GM23338 (cell line): ENCODE data around the gene FOXP1. TPM values are rescaled to one million over a fixed set of nuclear protein-coding genes. Genes with fewer than 3 reads are reported as not detected.

Source experiments
- ATAC-seq: fragments of 200-7000 bp; cut with Tn5 transposase; 3 replicates; pipeline ENCODE4 v1.9.1; 2020
- DNase-seq: peaks from one replicate; pipeline ENCODE4 v3.0.0-alpha.2; 2015; ENCODE audit warnings: low spot score
- H2AFZ ChIP-seq: fragments of 200-600 bp; sonication (generic); 2 replicates; pipeline ENCODE4 v1.8.0; 2016; ENCODE audit warnings: antibody characterized with exemption, mild to moderate bottlenecking, moderate library complexity
- H3F3A ChIP-seq: fragments of 200-600 bp; sonication (generic); replicated peaks from 2 replicates; pipeline ENCODE4 v1.8.0; 2017; ENCODE audit warnings: antibody characterized with exemption, mixed run types, low read depth
- H3K27ac ChIP-seq: fragments of 200-600 bp; sonication (generic); 2 replicates; pipeline ENCODE4 v1.6.1; 2016; ENCODE audit warnings: low read depth
- H3K27me3 ChIP-seq: fragments of 200-600 bp; sonication (generic); 2 replicates; pipeline ENCODE4 v1.8.0; 2016; ENCODE audit warnings: mild to moderate bottlenecking, mixed run types, moderate library complexity; ENCODE audit not compliant: insufficient read depth
- H3K36me3 ChIP-seq: fragments of 200-600 bp; sonication (generic); 2 replicates; pipeline ENCODE4 v1.8.0; 2016; ENCODE audit warnings: mild to moderate bottlenecking; ENCODE audit not compliant: insufficient read depth
- H3K4me1 ChIP-seq: fragments of 200-600 bp; sonication (generic); 2 replicates; pipeline ENCODE4 v1.8.0; 2016; ENCODE audit warnings: mild to moderate bottlenecking, moderate library complexity; ENCODE audit not compliant: insufficient read depth
- H3K4me2 ChIP-seq: fragments of 200-600 bp; sonication (generic); 2 replicates; pipeline ENCODE4 v1.7.1; 2017; ENCODE audit warnings: mixed run types
- H3K4me3 ChIP-seq: fragments of 200-600 bp; sonication (generic); 2 replicates; pipeline ENCODE4 v1.6.1; 2016; ENCODE audit warnings: mixed run types
- H3K79me2 ChIP-seq: fragments of 200-600 bp; sonication (generic); replicated peaks from 2 replicates; pipeline ENCODE4 v1.8.0; 2017; ENCODE audit warnings: mild to moderate bottlenecking; ENCODE audit not compliant: insufficient read depth
- H3K9me2 ChIP-seq: fragments of 200-600 bp; sonication (generic); 2 replicates; pipeline ENCODE4 v1.8.0; 2017; ENCODE audit not compliant: insufficient read depth
- H4K20me1 ChIP-seq: fragments of 200-600 bp; sonication (generic); replicated peaks from 2 replicates; pipeline ENCODE4 v1.8.0; 2017; ENCODE audit warnings: mild to moderate bottlenecking; ENCODE audit not compliant: insufficient read depth
- H3K27ac Mint-ChIP-seq: 2 replicates; pipeline ENCODE4 v1.8.0; 2020; ENCODE audit warnings: inconsistent platforms, mild to moderate bottlenecking, moderate library complexity, mixed read lengths
- H3K27me3 Mint-ChIP-seq: 3 replicates; pipeline ENCODE4 v1.8.0; 2022; ENCODE audit warnings: low read depth, mild to moderate bottlenecking, moderate library complexity, mixed read lengths, inconsistent platforms; ENCODE audit not compliant: insufficient read depth, poor library complexity
- H3K36me3 Mint-ChIP-seq: 3 replicates; pipeline ENCODE4 v1.8.0; 2021; ENCODE audit warnings: low read depth, mild to moderate bottlenecking, inconsistent platforms, moderate library complexity, mixed read lengths
- H3K4me1 Mint-ChIP-seq: 3 replicates; pipeline ENCODE4 v1.8.0; 2020; ENCODE audit warnings: mild to moderate bottlenecking, inconsistent platforms, mixed read lengths
- H3K4me3 Mint-ChIP-seq: 3 replicates; pipeline ENCODE4 v1.8.0; 2021; ENCODE audit warnings: moderate library complexity, mild to moderate bottlenecking, inconsistent platforms, mixed read lengths
- H3K9me3 Mint-ChIP-seq: 3 replicates; pipeline ENCODE4 v1.8.0; 2020; ENCODE audit warnings: moderate library complexity, mild to moderate bottlenecking, inconsistent platforms, mixed read lengths
- ETS1 ChIP-seq: IDR thresholded peaks from 2 replicates; pipeline ENCODE4 v1.6.1; 2016; ENCODE audit warnings: antibody characterized with exemption
- STAT1 ChIP-seq: IDR thresholded peaks from one replicate; pipeline ENCODE4 v1.6.1; 2016; ENCODE audit warnings: antibody characterized with exemption; ENCODE audit not compliant: unreplicated experiment
- ZNF331 ChIP-seq: fragments of 250-450 bp; sonication (Bioruptor Pico); IDR thresholded peaks from 2 replicates; pipeline ENCODE4 v1.5.0; 2020; ENCODE audit warnings: low read depth, mild to moderate bottlenecking, moderate library complexity
- ZNF462 ChIP-seq: fragments of 250-450 bp; sonication (Bioruptor Pico); IDR thresholded peaks from 2 replicates; pipeline ENCODE4 v1.5.0; 2020; ENCODE audit warnings: mild to moderate bottlenecking, moderate library complexity
- polyA plus RNA-seq: library from polyadenylated mRNA; unstranded; fragments of >200 nt; fragmentation: Nextera tagmentation; extraction: Ambion mirVana; gene quantifications from 2 replicates; pipeline ENCODE4 v1.2.1, GENCODE V29; 2016
- total RNA-seq: library from RNA; depleted of rRNA; stranded (reverse); fragments of >200 nt; shearing (Covaris generic); gene quantifications from 2 replicates; pipeline ENCODE4 v1.2.3, GENCODE V29; 2014

The FOXP1 gene
- total and polyA plus RNA-seq, 2 experiments from 2014 or later = 32.9 to 35.5 TPM

- Histone ChIP-seq H3K79me2 (0 out of 2 replicates have a peak, but pooled peaks cover 3% of the 10 kb centered on the region), H3K27ac (no peak overlapping the region), H3F3A (no peaks in the 10 kb centered on the region), H2AFZ (no peak overlapping the region), H3K9me2 (0 out of 2 replicates have a peak, but pooled peaks cover 3% of the 10 kb centered on the region), H3K27me3 (no peaks in the 10 kb centered on the region), H3K4me1 (no peaks in the 10 kb centered on the region), H3K36me3 (no peaks in the 10 kb centered on the region), H3K4me2 (no peak overlapping the region), H3K4me3 (no peak overlapping the region), H4K20me1 (no peaks in the 10 kb centered on the region)
- ATAC-seq = no peak
- TF ChIP-seq ETS1 (no peak), ZNF462 (CRISPR knock-in tag) (no peak), ZNF331 (CRISPR knock-in tag) (no peak), STAT1 (no peak)
- H3K9me3 Mint-ChIP-seq = peaks cover 21% of the 10 kb centered on the region
- H3K36me3 Mint-ChIP-seq = peaks cover 32% of the 10 kb centered on the region
- no peak overlapping the region for H3K4me3 Mint-ChIP-seq
- H3K27ac Mint-ChIP-seq = no peak overlapping the region
- DNase-seq = no peak
- peaks cover 4% of the 10 kb centered on the region for H3K27me3 Mint-ChIP-seq
- H3K4me1 Mint-ChIP-seq = no peaks in the 10 kb centered on the region; the same call in 2 of the 3 replicates
These were observed 253.7 kb downstream of the FOXP1 start for GRCh38 chr3:71329817-71330216.

GRCh38 chr3:71328926-71329325 is 254.6 kb downstream of the FOXP1 start:
- H3K27me3 ChIP-seq = no peaks in the 10 kb centered on the region
- H3K4me1 Mint-ChIP-seq = no peaks in the 10 kb centered on the region; the same call in 2 of the 3 replicates
- no peaks in the 10 kb centered on the region for H3K36me3 ChIP-seq
- H3K4me1 ChIP-seq = no peaks in the 10 kb centered on the region
- no peaks in the 10 kb centered on the region for H3F3A ChIP-seq
- H3K36me3 Mint-ChIP-seq = peaks cover 25% of the 10 kb centered on the region
- no peak overlapping the region for H2AFZ ChIP-seq
- no peak overlapping the region for H3K4me3 Mint-ChIP-seq
- ATAC-seq (no peak), DNase-seq (no peak)
- no peak overlapping the region for H3K4me3 ChIP-seq
- no peak overlapping the region for H3K27ac ChIP-seq
- no peak overlapping the region for H3K4me2 ChIP-seq
- peaks cover 4% of the 10 kb centered on the region for H3K27me3 Mint-ChIP-seq
- H3K9me2 ChIP-seq = 0 out of 2 replicates have a peak, but pooled peaks cover 3% of the 10 kb centered on the region
- H3K79me2 ChIP-seq = 0 out of 2 replicates have a peak, but pooled peaks cover 3% of the 10 kb centered on the region
- H3K9me3 Mint-ChIP-seq = peaks cover 21% of the 10 kb centered on the region
- no peaks in the 10 kb centered on the region for H4K20me1 ChIP-seq
- no peak overlapping the region for H3K27ac Mint-ChIP-seq
- TF ChIP-seq STAT1 (no peak), ZNF462 (CRISPR knock-in tag) (no peak)
